Chondrocyte (in vitro differentiated cells): ENCODE measurements around the gene EIF1AD. TPM values are rescaled to one million over a fixed set of nuclear protein-coding genes. Genes with fewer than 3 reads are reported as not detected.

Experiments used
- DNase-seq: peaks from one replicate; pipeline ENCODE4 v3.0.0; 2021; ENCODE audit warnings: mixed read lengths, low spot score
- H3K27ac Mint-ChIP-seq: one replicate; pipeline ENCODE4 v1.8.0; 2021; ENCODE audit warnings: mild to moderate bottlenecking, moderate library complexity, mixed read lengths; ENCODE audit not compliant: unreplicated experiment
- H3K27me3 Mint-ChIP-seq: 2 replicates; pipeline ENCODE4 v1.8.0; 2021; ENCODE audit warnings: low read depth, mixed read lengths
- H3K36me3 Mint-ChIP-seq: 2 replicates; pipeline ENCODE4 v1.8.0; 2021; ENCODE audit warnings: low read depth, mixed read lengths
- H3K4me1 Mint-ChIP-seq: 2 replicates; pipeline ENCODE4 v1.8.0; 2021; ENCODE audit warnings: low read depth, mild to moderate bottlenecking, mixed read lengths
- H3K4me3 Mint-ChIP-seq: one replicate; pipeline ENCODE4 v1.8.0; 2021; ENCODE audit warnings: mild to moderate bottlenecking, moderate library complexity, mixed read lengths; ENCODE audit not compliant: unreplicated experiment
- H3K9me3 Mint-ChIP-seq: 2 replicates; pipeline ENCODE4 v1.8.0; 2021; ENCODE audit warnings: low read depth, mixed read lengths
- CTCF ChIP-seq: fragments of 200-600 bp; sonication (generic); IDR thresholded peaks from 2 replicates; pipeline ENCODE4 v1.5.0; 2021; ENCODE audit warnings: antibody characterized with exemption, mild to moderate bottlenecking, moderate library complexity
- long read RNA-seq: library from polyadenylated mRNA; stranded (forward); transcript quantifications from one replicate; pipeline ENCODE4 v2.0.0, GENCODE V29; 2021
- total RNA-seq: library from RNA; stranded (reverse); gene quantifications from 3 replicates; pipeline ENCODE4 v1.2.1, GENCODE V29; 2021

Gene EIF1AD, protein sequence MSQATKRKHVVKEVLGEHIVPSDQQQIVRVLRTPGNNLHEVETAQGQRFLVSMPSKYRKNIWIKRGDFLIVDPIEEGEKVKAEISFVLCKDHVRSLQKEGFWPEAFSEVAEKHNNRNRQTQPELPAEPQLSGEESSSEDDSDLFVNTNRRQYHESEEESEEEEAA
- 30.6 to 36.6 TPM (median 34.0 TPM) in 3 replicates for total RNA-seq
- long read RNA-seq, partial matches to known transcripts, result 0 of 3 reads
- long read RNA-seq, other reads (novel, unspliced or antisense), result 1 of 3 reads

- no peaks in the 10 kb centered on the region for H3K9me3 Mint-ChIP-seq
- peaks cover 26% of the 10 kb centered on the region for H3K36me3 Mint-ChIP-seq
- peak within 1 kb of the TSS; percentile 99 for H3K27ac Mint-ChIP-seq
- peak within 1 kb of the TSS; percentile 99 for H3K4me3 Mint-ChIP-seq
- peaks cover 26% of the 10 kb centered on the region for H3K4me1 Mint-ChIP-seq
- no peaks in the 10 kb centered on the region for H3K27me3 Mint-ChIP-seq
- TF ChIP-seq CTCF, result no peak
- peak; percentile 96 for DNase-seq
Observed at GRCh38 chr11:66001942-66002647, at the start of gene EIF1AD, which contains the start of gene BANF1. TSS of gene EIF1AD (minus strand) at chr11:66002157. CDS start at chr11:66000389, 1,768 bp downstream. TSS of gene BANF1 (plus strand) at chr11:66002503. CDS start at chr11:66003251, 748 bp downstream.

DNA sequence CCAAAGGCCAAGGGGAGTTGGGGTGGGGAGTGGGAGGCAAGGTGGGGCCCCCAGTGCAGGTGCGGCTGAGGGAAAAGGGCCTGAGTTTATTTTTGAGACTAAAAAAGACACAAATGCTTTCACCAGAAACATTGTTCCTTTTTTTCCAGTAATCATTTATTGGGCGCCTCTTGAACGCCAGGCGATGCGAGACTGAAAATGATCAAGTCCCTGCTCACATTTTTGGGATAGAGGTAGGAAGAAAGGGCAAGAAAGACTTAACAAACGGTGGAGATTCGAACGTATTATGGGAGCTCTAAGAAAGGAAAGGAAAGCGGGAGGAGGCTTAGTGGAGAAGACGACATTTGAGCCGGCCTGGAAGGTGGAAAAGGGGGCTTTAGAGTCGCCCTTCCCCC, 49.4 kb upstream of the EIF1AD start:
- no peak for TF ChIP-seq CTCF
- Mint-ChIP-seq H3K9me3 (no peaks in the 10 kb centered on the region), H3K4me1 (peaks cover 52% of the 10 kb centered on the region), H3K27me3 (no peaks in the 10 kb centered on the region), H3K36me3 (peaks cover 12% of the 10 kb centered on the region), H3K4me3 (peak overlapping the region; percentile 99), H3K27ac (peak overlapping the region; percentile 86)
- peak; percentile 17 for DNase-seq

GRCh38 chr11:66050581-66051231, 48.7 kb upstream of the EIF1AD start:
- H3K4me1 Mint-ChIP-seq, result peaks cover 52% of the 10 kb centered on the region
- H3K27ac Mint-ChIP-seq, result peak overlapping the region; percentile 86
- H3K4me3 Mint-ChIP-seq, result peak overlapping the region; percentile 99
- H3K27me3 Mint-ChIP-seq, result no peaks in the 10 kb centered on the region
- H3K36me3 Mint-ChIP-seq, result peaks cover 12% of the 10 kb centered on the region
- no peaks in the 10 kb centered on the region for H3K9me3 Mint-ChIP-seq
- peak; percentile 18 for DNase-seq
- no peak for TF ChIP-seq CTCF

DNA sequence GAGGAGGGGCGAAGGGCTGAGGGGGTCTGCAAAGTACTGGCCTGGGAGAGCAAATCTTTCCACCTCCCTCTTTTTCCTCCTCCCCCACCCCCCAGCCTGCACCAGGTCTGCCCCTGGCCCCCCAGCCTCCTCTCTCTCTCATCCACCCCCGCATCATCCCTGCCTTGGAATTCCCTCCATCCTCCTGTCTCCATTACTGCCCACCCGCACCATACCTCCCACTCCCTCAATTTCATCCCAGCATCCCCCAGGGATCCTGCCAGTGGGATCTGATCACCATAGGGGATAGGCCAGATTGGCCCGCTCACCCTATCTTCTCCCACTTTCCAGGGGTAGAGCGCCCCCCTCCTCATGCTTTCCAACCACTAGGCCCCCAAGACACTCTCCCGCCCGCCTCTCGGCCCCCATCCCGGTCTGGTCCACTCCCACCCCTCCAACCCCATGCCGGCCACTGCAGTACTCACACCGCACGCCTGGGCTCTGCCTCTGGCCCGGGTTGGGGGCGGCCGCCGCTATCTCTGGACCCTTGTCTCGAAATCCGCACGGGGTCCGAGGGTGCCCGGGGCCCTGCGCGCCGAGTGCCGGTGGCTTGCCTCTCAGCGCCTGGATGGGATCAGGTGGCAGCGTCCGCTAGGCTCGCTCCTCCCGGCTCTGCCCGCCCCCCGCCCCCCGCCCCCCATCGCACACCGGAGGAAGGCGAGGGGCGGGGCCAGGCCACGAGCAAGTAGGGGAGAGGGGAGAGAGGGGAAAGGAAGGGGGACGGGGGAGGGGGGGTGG, 46.8 kb upstream of the EIF1AD start, which contains the start of gene GAL3ST3:
Gene GAL3ST3 (minus strand): TSS at position 615 of the 777 bp plus-strand sequence. CDS start 3,746 bp downstream, outside the sequence.
- peak within 1 kb of the TSS; percentile 45 for H3K27ac Mint-ChIP-seq
- H3K4me1 Mint-ChIP-seq, result peaks cover 46% of the 10 kb centered on the region
- no peaks in the 10 kb centered on the region for H3K9me3 Mint-ChIP-seq
- no peaks in the 10 kb centered on the region for H3K27me3 Mint-ChIP-seq
- DNase-seq, result peak; percentile 77
- H3K36me3 Mint-ChIP-seq, result peaks cover 5% of the 10 kb centered on the region
- H3K4me3 Mint-ChIP-seq, result peak within 1 kb of the TSS; percentile 47
- TF ChIP-seq CTCF, result no peak
